Dedifferentiated amniotic fluid mesenchymal stem cell (primary cell): ENCODE measurements around the gene OTC.

Experiments
- DNase-seq: peaks from one replicate; pipeline ENCODE4 v3.0.0-alpha.2; 2016; ENCODE audit errors: extremely low spot score

Gene OTC

GRCh38 chrX:38352362-38352761 lies at the start of gene OTC:
Gene OTC, plus strand, starts transcription at chrX:38352604. Its CDS starts 93 bp downstream, at chrX:38352697.
- DNase-seq: no peak

- DNase-seq: no peak
Measured at GRCh38 chrX:38304010-38304409, 48.4 kb upstream of the OTC start.

- DNase-seq: no peak
Measured at GRCh38 chrX:38305971-38306370, 46.4 kb upstream of the OTC start.

- DNase-seq: no peak
Measured at GRCh38 chrX:38311743-38312142, 40.7 kb upstream of the OTC start.

GRCh38 chrX:38312436-38312835 lies 40.0 kb upstream of the OTC start:
- no peak for DNase-seq

- no peak for DNase-seq
Measured at GRCh38 chrX:38313190-38313589, 39.2 kb upstream of the OTC start.

- no peak for DNase-seq
Measured at GRCh38 chrX:38315186-38315585, 37.2 kb upstream of the OTC start.

- DNase-seq: no peak
Measured at GRCh38 chrX:38318196-38318595, 34.2 kb upstream of the OTC start.

- DNase-seq: no peak
Measured at GRCh38 chrX:38318606-38319005, 33.8 kb upstream of the OTC start.

GRCh38 chrX:38320819-38321218 lies 31.6 kb upstream of the OTC start:
- no peak for DNase-seq

- no peak for DNase-seq
Measured at GRCh38 chrX:38326086-38326485, 26.3 kb upstream of the OTC start.

- peak; percentile 91 for DNase-seq
Measured at GRCh38 chrX:38327007-38327774, 25.2 kb upstream of the OTC start, which contains the start of gene RPGR. Gene RPGR, minus strand, starts transcription at chrX:38327509. Its CDS starts 142 bp downstream, at chrX:38327367.

- no peak for DNase-seq
Measured at GRCh38 chrX:38327775-38328081, 24.7 kb upstream of the OTC start.

- DNase-seq: no peak
Measured at GRCh38 chrX:38332505-38332904, 19.9 kb upstream of the OTC start.

GRCh38 chrX:38335382-38335781 lies 17.0 kb upstream of the OTC start:
- DNase-seq: no peak

- no peak for DNase-seq
Measured at GRCh38 chrX:38336538-38337240, 15.7 kb upstream of the OTC start.

- DNase-seq: no peak
Measured at GRCh38 chrX:38341442-38341841, 11.0 kb upstream of the OTC start.

GRCh38 chrX:38342853-38343778 lies 9.3 kb upstream of the OTC start:
- no peak for DNase-seq

GRCh38 chrX:38346150-38346549 lies 6.3 kb upstream of the OTC start:
- no peak for DNase-seq

- DNase-seq: no peak
Measured at GRCh38 chrX:38347136-38347535, 5.3 kb upstream of the OTC start.

GRCh38 chrX:38351346-38351745 lies 1.1 kb upstream of the OTC start:
- DNase-seq: no peak

- DNase-seq: no peak
Measured at GRCh38 chrX:38356401-38356800, 4.0 kb downstream of the OTC start.
